HEK293T (cell line): ENCODE results near the gene DPPA2.

Experiments used
- CTCF ChIA-PET: fragments of 350-600 bp; formaldehyde crosslinking; extraction: SDS; loops from one replicate; lab custom pipeline; 2021; ENCODE audit warnings: antibody characterized with exemption, inconsistent platforms; lab: Yijun Ruan, JAX
- POLR2A ChIA-PET: fragments of 350-600 bp; formaldehyde crosslinking; extraction: SDS; loops from one replicate; lab custom pipeline; 2020; ENCODE audit warnings: antibody characterized with exemption, inconsistent platforms; lab: Yijun Ruan, JAX
- DNase-seq: peaks from one replicate; pipeline ENCODE4 v3.0.0; 2012; ENCODE audit warnings: mixed read lengths; ENCODE audit errors: extremely low spot score
- ARNT ChIP-seq: fragments of 450-650 bp; IDR thresholded peaks from 2 replicates; pipeline ENCODE4 v1.6.1; 2017; ENCODE audit warnings: mild to moderate bottlenecking
- BHLHE40 ChIP-seq: fragments of 450-650 bp; IDR thresholded peaks from 2 replicates; pipeline ENCODE4 v1.6.1; 2016; ENCODE audit warnings: mild to moderate bottlenecking, moderate library complexity, borderline replicate concordance
- CTBP1 ChIP-seq: fragments of 450-650 bp; IDR thresholded peaks from 2 replicates; pipeline ENCODE4 v1.6.1; 2016; ENCODE audit warnings: borderline replicate concordance
- ELF4 ChIP-seq: fragments of 450-650 bp; IDR thresholded peaks from 2 replicates; pipeline ENCODE4 v1.6.1; 2017; ENCODE audit warnings: antibody characterized with exemption
- FOXA1 ChIP-seq: fragments of 450-650 bp; IDR thresholded peaks from 2 replicates; pipeline ENCODE4 v1.6.1; 2016; ENCODE audit warnings: mild to moderate bottlenecking
- FOXK2 ChIP-seq: fragments of 450-650 bp; IDR thresholded peaks from 2 replicates; pipeline ENCODE4 v1.6.1; 2016; ENCODE audit warnings: mild to moderate bottlenecking
- FOXM1 ChIP-seq: fragments of 450-650 bp; IDR thresholded peaks from 2 replicates; pipeline ENCODE4 v1.6.1; 2017; ENCODE audit warnings: mild to moderate bottlenecking, borderline replicate concordance
- HDGF ChIP-seq: fragments of 450-650 bp; IDR thresholded peaks from 2 replicates; pipeline ENCODE4 v1.6.1; 2017; ENCODE audit warnings: antibody characterized with exemption, borderline replicate concordance
- L3MBTL2 ChIP-seq: fragments of 450-650 bp; conservative IDR thresholded peaks from 2 replicates; pipeline ENCODE4 v1.6.1; 2016; ENCODE audit warnings: mild to moderate bottlenecking
- LEF1 ChIP-seq: fragments of 450-650 bp; IDR thresholded peaks from 2 replicates; pipeline ENCODE4 v1.6.1; 2017; ENCODE audit warnings: mild to moderate bottlenecking, borderline replicate concordance
- NFRKB ChIP-seq: fragments of 450-650 bp; IDR thresholded peaks from 2 replicates; pipeline ENCODE4 v1.6.1; 2016; ENCODE audit warnings: mild to moderate bottlenecking, moderate library complexity
- PKNOX1 ChIP-seq: fragments of 450-650 bp; IDR thresholded peaks from 2 replicates; pipeline ENCODE4 v1.6.1; 2016
- SP1 ChIP-seq: fragments of 450-650 bp; IDR thresholded peaks from 2 replicates; pipeline ENCODE4 v1.6.1; 2017
- SUZ12 ChIP-seq: fragments of 450-650 bp; IDR thresholded peaks from 2 replicates; pipeline ENCODE4 v1.6.1; 2016; ENCODE audit warnings: mild to moderate bottlenecking
- TARDBP ChIP-seq: fragments of 450-650 bp; IDR thresholded peaks from 2 replicates; pipeline ENCODE4 v1.6.1; 2016
- ZNF384 ChIP-seq: fragments of 450-650 bp; IDR thresholded peaks from 2 replicates; pipeline ENCODE4 v1.6.1; 2016

Gene DPPA2

GRCh38 chr3:109355625-109356441, 39.5 kb upstream of the DPPA2 start:
- DNase-seq, result no peak
- TF ChIP-seq NFRKB, result no peak
- TF ChIP-seq TARDBP, result no peak
- ChIA-PET CTCF (no interaction called here), POLR2A (no interaction called here)

GRCh38 chr3:109353057-109353456, 36.7 kb upstream of the DPPA2 start:
- TF ChIP-seq SP1 (no peak), FOXK2 (no peak), HDGF (no peak)
- CTCF ChIA-PET, result no interaction called here
- no peak for DNase-seq
- POLR2A ChIA-PET, result no interaction called here

GRCh38 chr3:109351231-109351630, 34.9 kb upstream of the DPPA2 start:
- ChIA-PET POLR2A (no interaction called here), CTCF (no interaction called here)
- no peak for DNase-seq
- TF ChIP-seq ZNF384, result no peak
- TF ChIP-seq BHLHE40, result no peak
- no peak for TF ChIP-seq ELF4
- TF ChIP-seq LEF1, result no peak
- TF ChIP-seq ARNT, result no peak
- no peak for TF ChIP-seq TARDBP
- TF ChIP-seq HDGF, result no peak
- TF ChIP-seq NFRKB, result no peak
- no peak for TF ChIP-seq PKNOX1
- TF ChIP-seq CTBP1, result no peak
- no peak for TF ChIP-seq SUZ12

- DNase-seq, result no peak
- no peak for TF ChIP-seq L3MBTL2
- TF ChIP-seq TARDBP, result no peak
- no peak for TF ChIP-seq SP1
- TF ChIP-seq FOXM1, result no peak
- TF ChIP-seq ARNT, result no peak
- no peak for TF ChIP-seq FOXK2
- TF ChIP-seq ELF4, result no peak
- TF ChIP-seq CTBP1, result no peak
- TF ChIP-seq SUZ12, result no peak
- no peak for TF ChIP-seq NFRKB
- TF ChIP-seq HDGF, result no peak
- TF ChIP-seq LEF1, result no peak
- TF ChIP-seq FOXA1, result no peak
- no peak for TF ChIP-seq ZNF384
- TF ChIP-seq PKNOX1, result no peak
- TF ChIP-seq BHLHE40, result no peak
- POLR2A ChIA-PET, result no interaction called here
- CTCF ChIA-PET, result no interaction called here
Measured at GRCh38 chr3:109346770-109347295, 30.5 kb upstream of the DPPA2 start.

- TF ChIP-seq ARNT (no peak), CTBP1 (no peak), FOXA1 (no peak), SP1 (no peak), FOXM1 (no peak), BHLHE40 (no peak), SUZ12 (no peak), NFRKB (no peak), HDGF (no peak), PKNOX1 (no peak), L3MBTL2 (no peak), ELF4 (no peak), LEF1 (no peak), FOXK2 (no peak), ZNF384 (no peak), TARDBP (no peak)
- POLR2A ChIA-PET, result no interaction called here
- CTCF ChIA-PET, result no interaction called here
- DNase-seq, result no peak
Measured at GRCh38 chr3:109346099-109346498, 29.8 kb upstream of the DPPA2 start.

- TF ChIP-seq SP1 (no peak), HDGF (no peak), ELF4 (no peak), CTBP1 (no peak), L3MBTL2 (no peak), SUZ12 (no peak), PKNOX1 (no peak)
- POLR2A ChIA-PET, result no interaction called here
- CTCF ChIA-PET, result no interaction called here
- DNase-seq, result no peak
Measured at GRCh38 chr3:109339714-109340648, 23.7 kb upstream of the DPPA2 start.
